OCI-LY3 (cell line): ENCODE measurements around the gene NXF2.
"Not testable (repeated sequence)": the region's sequence is repeated elsewhere in the genome, so short reads cannot be mapped to it uniquely, and the experiment has no call there.

ENCODE experiments used
- H2AFZ ChIP-seq: fragments of 200-600, 300-600 bp; shearing (Covaris generic); 2 replicates; pipeline ENCODE4 v1.6.0; 2014; ENCODE audit warnings: antibody characterized with exemption, low read depth, low read length
- H3K27ac ChIP-seq: fragments of 200-600, 300-600 bp; sonication (generic); 2 replicates; pipeline ENCODE4 v1.5.1; 2014; ENCODE audit warnings: mild to moderate bottlenecking, low read length, moderate library complexity, mixed read lengths
- H3K27me3 ChIP-seq: fragments of 200-600, 300-600 bp; sonication (generic); 2 replicates; pipeline ENCODE4 v1.6.1; 2014; ENCODE audit warnings: low read depth, low read length, mixed read lengths
- H3K36me3 ChIP-seq: fragments of 200-600, 300-600 bp; sonication (generic); replicated peaks from 2 replicates; pipeline ENCODE3; 2014; ENCODE audit warnings: low read depth, low read length, mixed read lengths
- H3K4me1 ChIP-seq: fragments of 300-600, 200-600 bp; sonication (generic); 2 replicates; pipeline ENCODE4 v1.6.1; 2014; ENCODE audit warnings: low read length, mixed read lengths
- H3K4me2 ChIP-seq: fragments of 200-600, 300-600 bp; sonication (generic); 2 replicates; pipeline ENCODE4 v1.6.1; 2014; ENCODE audit warnings: low read length, mixed read lengths
- H3K4me3 ChIP-seq: fragments of 300-600, 200-600 bp; sonication (generic); 2 replicates; pipeline ENCODE4 v1.5.1; 2014; ENCODE audit warnings: antibody characterized with exemption, mild to moderate bottlenecking, low read length, moderate library complexity
- H3K79me2 ChIP-seq: fragments of 300-600, 200-600 bp; shearing (Covaris generic); 2 replicates; pipeline ENCODE4 v1.6.1; 2014; ENCODE audit warnings: mild to moderate bottlenecking, low read length, mixed read lengths
- H3K9ac ChIP-seq: fragments of 300-600, 200-600 bp; shearing (Covaris generic); 2 replicates; pipeline ENCODE4 v1.6.0; 2014; ENCODE audit warnings: mild to moderate bottlenecking, low read length, moderate library complexity
- H3K9me3 ChIP-seq: fragments of 200-600, 300-600 bp; shearing (Covaris generic); 2 replicates; pipeline ENCODE4 v1.6.1; 2014; ENCODE audit warnings: low read length, mixed read lengths; ENCODE audit not compliant: insufficient read depth
- H4K20me1 ChIP-seq: fragments of 200-600, 300-600 bp; sonication (generic); 2 replicates; pipeline ENCODE4 v1.6.1; 2016; ENCODE audit warnings: low read length, mixed read lengths; ENCODE audit not compliant: insufficient read depth

The NXF2 gene

DNA sequence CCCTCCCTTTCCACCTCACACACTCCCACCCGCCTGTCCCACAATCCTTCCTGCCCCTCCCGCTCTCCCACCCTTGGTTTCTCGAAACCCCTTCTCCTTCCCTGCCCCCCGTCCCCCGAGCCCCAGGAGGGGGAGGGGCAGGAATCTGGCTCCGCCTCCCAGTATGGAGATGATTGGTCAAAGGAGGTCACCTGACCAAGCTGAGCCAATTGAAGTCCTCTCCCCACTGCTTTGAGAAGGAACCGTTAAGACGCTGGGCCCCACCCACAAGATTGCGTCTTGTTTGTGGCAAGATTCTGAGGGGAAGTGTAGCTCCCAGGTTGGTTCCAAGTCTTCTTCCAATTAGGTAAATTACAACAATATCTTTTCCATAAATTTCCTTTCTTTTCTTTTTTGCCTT lies at the start of gene NXF2:
Gene NXF2 (plus strand): TSS at position 275 of the 400 bp plus-strand sequence. CDS start 59,912 bp downstream, outside the sequence.
- H3K36me3 ChIP-seq, H3K4me3 ChIP-seq, H3K9ac ChIP-seq, H2AFZ ChIP-seq, H3K27me3 ChIP-seq, H3K27ac ChIP-seq, H3K79me2 ChIP-seq, H3K4me2 ChIP-seq, H4K20me1 ChIP-seq, H3K9me3 ChIP-seq, H3K4me1 ChIP-seq: not testable (repeated sequence)

DNA sequence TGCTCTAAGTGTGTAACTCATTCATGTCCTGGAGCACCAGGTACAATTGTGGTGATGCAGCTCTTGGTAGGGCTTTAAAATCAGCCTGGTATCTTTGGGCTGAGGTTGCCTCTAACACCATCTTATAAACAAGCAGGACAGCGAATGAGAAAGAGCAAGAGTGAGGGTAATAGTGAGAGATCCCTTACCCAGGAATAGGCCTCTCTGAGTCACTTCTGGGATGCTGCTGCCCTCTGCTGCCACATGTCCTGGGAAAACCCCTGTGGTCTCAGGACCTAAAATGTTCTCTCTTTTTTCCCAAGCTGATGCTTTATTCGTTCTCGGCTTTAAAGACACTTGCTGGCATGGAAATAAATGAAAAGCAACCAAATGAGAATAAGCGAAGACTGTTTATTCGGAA lies 39.0 kb upstream of the NXF2 start:
- H3K27ac ChIP-seq, H3K4me1 ChIP-seq, H3K9me3 ChIP-seq, H3K4me3 ChIP-seq, H3K9ac ChIP-seq, H4K20me1 ChIP-seq, H3K79me2 ChIP-seq, H3K36me3 ChIP-seq, H3K4me2 ChIP-seq, H2AFZ ChIP-seq, H3K27me3 ChIP-seq: not testable (repeated sequence)

- not testable (repeated sequence) for H3K36me3 ChIP-seq, H3K9ac ChIP-seq, H3K27ac ChIP-seq, H4K20me1 ChIP-seq, H3K27me3 ChIP-seq, H3K9me3 ChIP-seq, H3K4me1 ChIP-seq, H3K79me2 ChIP-seq, H3K4me3 ChIP-seq, H3K4me2 ChIP-seq, H2AFZ ChIP-seq
These were observed 32.0 kb upstream of the NXF2 start, which contains the start of gene TCP11X1 for GRCh38 chrX:102214986-102215385. TSS of gene TCP11X1 (plus strand) at chrX:102215301.

DNA sequence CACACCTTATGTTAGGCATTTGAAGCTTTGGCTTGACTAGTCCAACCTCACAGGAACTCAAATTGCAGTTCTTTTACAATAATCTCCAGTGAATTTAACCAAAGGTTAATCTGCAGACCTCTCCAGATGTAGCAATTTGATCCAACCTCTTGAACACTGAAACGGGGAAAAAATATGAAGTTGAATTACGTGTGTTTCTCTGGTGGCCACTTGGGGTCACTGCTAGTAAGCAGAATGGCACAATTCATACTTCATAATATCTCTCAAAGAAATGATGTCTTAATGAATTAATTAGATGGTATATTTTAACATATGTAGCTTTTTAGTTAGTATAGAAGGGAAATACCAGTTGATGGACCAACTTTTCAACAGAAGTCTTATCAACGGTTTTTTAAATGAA lies 30.5 kb upstream of the NXF2 start:
- H3K27ac ChIP-seq, H3K27me3 ChIP-seq: not testable (repeated sequence)

DNA sequence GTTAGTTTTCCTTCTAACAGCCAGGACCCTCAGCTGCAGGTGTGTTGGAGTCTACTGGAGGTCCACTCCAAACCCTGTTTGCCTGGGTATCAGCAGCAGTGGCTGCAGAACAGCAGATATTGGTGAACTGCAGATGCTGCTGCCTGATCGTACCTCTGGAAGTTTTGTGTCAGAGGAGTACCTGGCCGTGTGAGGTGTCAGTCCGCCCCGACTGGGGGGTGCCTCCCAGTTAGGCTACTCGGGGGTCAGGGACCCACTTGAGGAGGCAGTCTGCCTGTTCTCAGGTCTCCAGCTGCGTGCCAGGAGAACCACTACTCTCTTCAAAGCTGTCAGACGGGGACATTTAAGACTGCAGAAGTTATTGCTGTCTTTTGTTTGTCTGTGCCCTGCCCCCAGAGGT lies 11.3 kb upstream of the NXF2 start:
- H3K9ac ChIP-seq, H3K4me2 ChIP-seq, H3K4me3 ChIP-seq, H3K4me1 ChIP-seq, H4K20me1 ChIP-seq, H3K9me3 ChIP-seq, H3K79me2 ChIP-seq, H3K36me3 ChIP-seq, H3K27ac ChIP-seq, H3K27me3 ChIP-seq, H2AFZ ChIP-seq: not testable (repeated sequence)

More for the DNA sequence above, 30.5 kb upstream of the NXF2 start:
- H3K79me2 ChIP-seq, H3K4me3 ChIP-seq, H3K36me3 ChIP-seq, H3K9me3 ChIP-seq, H3K9ac ChIP-seq, H4K20me1 ChIP-seq, H2AFZ ChIP-seq, H3K4me1 ChIP-seq, H3K4me2 ChIP-seq: not testable (repeated sequence)

DNA sequence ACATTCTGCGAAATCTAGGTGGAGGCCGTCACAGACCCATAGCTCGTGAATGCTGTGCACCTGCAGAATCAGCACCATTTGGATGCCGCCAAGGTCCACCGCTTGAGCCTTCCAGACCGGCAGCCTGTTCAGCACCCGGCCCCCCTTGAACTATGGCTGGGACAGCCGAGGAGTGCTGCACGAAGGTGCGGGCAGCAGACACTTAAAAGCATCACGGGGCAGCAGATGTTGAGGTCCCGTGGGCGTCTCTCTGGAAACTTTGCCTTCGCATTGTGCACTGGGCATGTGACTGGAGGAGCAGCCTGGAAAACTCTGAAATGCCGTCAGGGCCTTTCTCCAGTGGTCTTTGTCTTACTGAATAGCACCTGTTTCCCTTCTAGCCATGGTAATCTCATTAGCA lies 6.7 kb upstream of the NXF2 start:
- not testable (repeated sequence) for H3K36me3 ChIP-seq, H2AFZ ChIP-seq, H3K79me2 ChIP-seq, H3K4me2 ChIP-seq, H3K9me3 ChIP-seq, H3K4me1 ChIP-seq, H4K20me1 ChIP-seq, H3K4me3 ChIP-seq, H3K27ac ChIP-seq, H3K9ac ChIP-seq, H3K27me3 ChIP-seq

- H3K9me3 ChIP-seq, H3K27ac ChIP-seq, H4K20me1 ChIP-seq, H2AFZ ChIP-seq, H3K4me1 ChIP-seq, H3K9ac ChIP-seq, H3K4me3 ChIP-seq, H3K4me2 ChIP-seq, H3K27me3 ChIP-seq, H3K79me2 ChIP-seq, H3K36me3 ChIP-seq: not testable (repeated sequence)
These were observed 25.3 kb downstream of the NXF2 start for GRCh38 chrX:102272231-102272630.
